Measurements from ENCODE around the gene ARHGAP5.

DNA sequence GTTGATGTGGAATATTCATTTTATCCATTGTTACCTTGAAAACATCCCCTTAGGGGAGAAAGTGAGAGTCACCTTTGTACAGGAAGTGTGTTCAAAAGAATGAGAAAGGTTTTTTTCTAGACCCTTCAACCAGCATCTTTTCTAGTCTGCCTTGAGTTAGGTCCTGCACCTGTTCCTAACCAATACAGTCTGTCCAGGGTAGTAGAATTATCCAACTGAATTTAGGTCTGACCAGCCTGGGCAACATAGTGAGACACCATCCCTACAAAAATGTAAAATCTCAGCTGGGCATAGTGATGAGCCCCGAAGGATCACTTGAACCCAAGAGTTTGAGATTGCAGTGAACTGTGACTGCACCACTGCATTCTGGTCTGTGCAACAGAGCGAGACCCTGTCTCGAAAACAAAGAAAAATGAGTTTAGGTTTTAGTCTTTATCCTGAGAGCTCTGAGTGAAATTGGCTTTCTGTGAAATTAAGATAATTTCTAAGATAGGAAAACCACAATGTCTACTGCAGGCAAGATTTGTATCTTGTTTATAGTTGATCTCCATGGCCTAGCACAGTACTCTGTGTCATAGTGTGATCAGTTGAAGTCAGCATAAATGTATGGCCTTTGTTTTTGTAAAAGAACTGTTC is 25.2 kb downstream of the ARHGAP5 start:
- TF ChIP-seq, protein P1, sequence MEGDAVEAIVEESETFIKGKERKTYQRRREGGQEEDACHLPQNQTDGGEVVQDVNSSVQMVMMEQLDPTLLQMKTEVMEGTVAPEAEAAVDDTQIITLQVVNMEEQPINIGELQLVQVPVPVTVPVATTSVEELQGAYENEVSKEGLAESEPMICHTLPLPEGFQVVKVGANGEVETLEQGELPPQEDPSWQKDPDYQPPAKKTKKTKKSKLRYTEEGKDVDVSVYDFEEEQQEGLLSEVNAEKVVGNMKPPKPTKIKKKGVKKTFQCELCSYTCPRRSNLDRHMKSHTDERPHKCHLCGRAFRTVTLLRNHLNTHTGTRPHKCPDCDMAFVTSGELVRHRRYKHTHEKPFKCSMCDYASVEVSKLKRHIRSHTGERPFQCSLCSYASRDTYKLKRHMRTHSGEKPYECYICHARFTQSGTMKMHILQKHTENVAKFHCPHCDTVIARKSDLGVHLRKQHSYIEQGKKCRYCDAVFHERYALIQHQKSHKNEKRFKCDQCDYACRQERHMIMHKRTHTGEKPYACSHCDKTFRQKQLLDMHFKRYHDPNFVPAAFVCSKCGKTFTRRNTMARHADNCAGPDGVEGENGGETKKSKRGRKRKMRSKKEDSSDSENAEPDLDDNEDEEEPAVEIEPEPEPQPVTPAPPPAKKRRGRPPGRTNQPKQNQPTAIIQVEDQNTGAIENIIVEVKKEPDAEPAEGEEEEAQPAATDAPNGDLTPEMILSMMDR (IDR thresholded peaks at IDR 0.05; ENCODE audit: low read depth, low read length, poor library complexity, severe bottlenecking) = no peak
- TF ChIP-seq EZH2phosphoT487 (IDR thresholded peaks at IDR 0.05; ENCODE audit: borderline replicate concordance, low read length) = no peak

All from DOHH2 (cell line).